CD4-positive, alpha-beta T cell treated with Interferon gamma for 1 hour (primary cell): ENCODE data around the gene TBC1D20.
"Not testable (repeated sequence)": the region's sequence is repeated elsewhere in the genome, so short reads cannot be mapped to it uniquely, and the experiment has no call there.

Experiments
- DNase-seq: peaks from one replicate; pipeline ENCODE4 v3.0.0-alpha.2; 2020

The TBC1D20 gene

DNA sequence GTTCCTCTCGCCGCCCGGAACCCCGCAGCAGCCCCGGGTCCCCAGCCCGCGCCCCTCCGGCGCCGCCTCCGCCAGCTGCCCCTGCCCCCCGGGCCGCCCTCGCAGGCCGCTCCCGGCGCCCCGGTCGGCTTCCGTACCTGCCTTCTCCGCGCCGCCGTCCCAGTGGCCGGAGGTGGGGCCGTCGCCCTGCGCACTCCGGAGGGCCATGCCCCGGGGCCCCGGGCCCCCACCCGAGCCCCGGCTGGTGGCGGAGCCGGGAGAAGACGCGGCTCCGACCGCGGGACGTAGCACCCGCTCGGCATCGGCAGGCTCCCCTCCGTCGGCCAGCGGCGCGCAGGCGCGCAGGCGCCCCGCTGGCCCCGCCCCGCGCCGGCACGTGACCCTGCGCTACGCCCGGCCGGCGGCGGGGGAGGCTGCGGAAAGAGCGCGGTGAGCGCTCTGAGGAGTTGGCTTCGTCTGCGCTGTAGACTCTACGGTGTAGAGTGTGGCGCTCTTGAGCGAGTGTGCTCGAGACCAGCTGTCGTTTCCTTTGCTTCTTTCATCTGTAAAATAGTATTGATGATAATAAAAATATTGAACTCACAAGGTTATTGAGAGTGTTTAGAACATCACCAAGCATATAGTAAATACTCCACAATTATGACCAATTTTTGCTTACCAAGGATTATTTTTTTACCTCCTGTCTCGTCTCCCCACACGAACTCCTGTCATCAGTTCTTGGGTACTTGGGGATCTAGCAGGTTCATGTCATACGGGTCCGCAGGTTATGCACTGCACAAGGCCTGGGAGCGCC lies at the start of gene TBC1D20:
Gene TBC1D20, minus strand, starts transcription at position 335 of the 793 bp plus-strand sequence. Its CDS starts 128 bp downstream, at position 207.
- peak; percentile 87 for DNase-seq

DNA sequence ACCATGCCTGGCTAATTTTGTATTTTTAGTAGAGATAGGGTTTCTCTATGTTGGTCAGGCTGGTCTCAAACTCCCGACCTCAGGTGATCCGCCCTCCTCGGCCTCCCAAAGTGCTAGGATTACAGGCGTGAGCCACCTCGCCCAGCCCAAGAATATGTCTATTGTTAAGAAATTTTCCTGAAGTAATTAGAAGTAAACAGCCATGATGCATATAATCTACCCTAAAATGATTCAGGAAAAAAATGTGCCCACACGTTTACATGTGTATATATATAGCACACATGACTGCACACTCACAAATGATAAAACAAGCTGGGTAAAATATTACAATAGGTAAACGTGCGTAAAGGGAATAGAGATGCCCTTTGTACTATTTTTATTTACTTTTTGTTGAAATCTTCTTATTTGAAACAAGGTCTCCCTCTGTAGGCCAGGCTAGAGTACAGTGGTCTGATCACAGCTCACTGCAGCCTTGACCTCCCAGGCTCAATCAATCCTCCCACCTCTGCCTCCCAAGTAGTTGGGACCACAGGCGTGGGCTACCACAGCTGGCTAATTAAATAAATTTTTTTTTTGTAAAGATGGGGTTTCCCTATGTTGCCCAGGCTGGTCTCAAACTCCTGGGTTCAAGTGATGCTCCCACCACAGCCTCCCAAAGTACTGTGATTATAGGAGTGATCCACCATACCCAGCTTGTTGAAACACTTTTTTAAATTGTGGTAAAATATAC lies 48.2 kb upstream of the TBC1D20 start:
- not testable (repeated sequence) for DNase-seq

- DNase-seq = not testable (repeated sequence)
Measured at GRCh38 chr20:508364-508787, 46.0 kb upstream of the TBC1D20 start.

- no peak for DNase-seq
Measured at GRCh38 chr20:507761-508332, 45.5 kb upstream of the TBC1D20 start.

DNA sequence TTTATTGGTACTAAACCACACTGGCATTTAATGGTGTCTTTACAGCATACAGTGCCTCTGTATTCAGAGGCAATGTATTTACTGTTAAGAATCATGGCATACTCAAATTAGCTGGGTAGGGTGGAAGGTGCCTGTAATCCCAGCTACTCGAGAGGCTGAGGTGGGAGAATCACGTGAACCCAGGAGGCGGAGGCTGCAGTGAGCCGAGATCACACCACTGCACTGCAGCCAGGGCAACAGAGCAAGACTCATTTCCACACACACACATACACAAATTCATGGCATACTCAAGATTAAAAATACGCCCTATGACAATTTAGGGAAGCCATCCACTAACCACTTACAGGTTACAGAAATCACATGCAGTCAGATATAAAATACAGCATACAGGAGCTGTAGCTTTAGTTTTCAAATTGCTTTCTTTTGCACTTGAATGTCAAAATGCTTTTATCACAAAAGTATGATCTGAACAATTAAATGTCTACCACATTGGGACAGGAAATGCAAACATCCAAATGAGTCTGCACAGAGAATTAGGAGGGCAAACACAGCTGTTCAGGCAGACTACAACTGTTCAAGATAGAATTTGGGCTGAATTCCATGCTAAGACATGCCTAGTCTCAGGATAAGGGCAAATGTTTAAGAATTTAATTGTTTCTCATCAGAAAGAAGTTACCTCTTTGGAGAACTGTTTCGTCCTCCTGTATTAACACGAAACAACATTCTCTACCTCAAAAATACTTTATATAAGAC lies 44.8 kb upstream of the TBC1D20 start:
- no peak for DNase-seq

- no peak for DNase-seq
Measured at GRCh38 chr20:504632-505075, 42.3 kb upstream of the TBC1D20 start.

DNA sequence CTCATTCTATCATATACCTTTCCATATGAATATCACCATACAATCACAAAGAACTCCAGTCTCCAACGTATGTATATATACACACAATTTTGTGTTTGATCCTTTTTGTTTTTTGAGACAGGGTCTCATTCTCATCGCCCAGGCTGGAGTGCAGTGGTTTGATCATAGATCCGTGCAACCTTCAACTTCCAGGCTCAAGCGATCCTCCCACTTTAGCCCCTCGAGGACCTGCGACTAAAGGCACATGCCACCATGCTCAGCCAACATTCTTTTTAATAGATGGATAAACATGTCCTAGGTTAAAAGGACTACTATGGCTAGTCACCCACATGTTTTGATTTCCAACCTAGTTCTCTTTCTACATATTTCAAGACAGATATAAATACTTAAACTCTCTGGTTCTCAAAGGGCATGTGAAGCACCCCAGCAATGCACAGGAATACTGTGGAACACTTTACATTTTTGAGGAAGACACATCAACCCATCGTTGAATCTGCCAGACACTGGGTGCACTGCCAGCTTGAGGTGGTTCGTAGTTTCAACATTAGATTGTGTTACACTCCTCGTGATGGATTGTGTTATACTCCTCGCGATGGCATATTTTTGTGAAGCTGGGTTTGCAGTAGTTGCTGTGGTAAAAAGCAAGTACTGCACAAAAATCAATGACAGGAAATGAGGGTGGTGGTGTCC lies 40.9 kb upstream of the TBC1D20 start:
- DNase-seq = no peak

GRCh38 chr20:497979-498378 lies 35.6 kb upstream of the TBC1D20 start:
- no peak for DNase-seq

DNA sequence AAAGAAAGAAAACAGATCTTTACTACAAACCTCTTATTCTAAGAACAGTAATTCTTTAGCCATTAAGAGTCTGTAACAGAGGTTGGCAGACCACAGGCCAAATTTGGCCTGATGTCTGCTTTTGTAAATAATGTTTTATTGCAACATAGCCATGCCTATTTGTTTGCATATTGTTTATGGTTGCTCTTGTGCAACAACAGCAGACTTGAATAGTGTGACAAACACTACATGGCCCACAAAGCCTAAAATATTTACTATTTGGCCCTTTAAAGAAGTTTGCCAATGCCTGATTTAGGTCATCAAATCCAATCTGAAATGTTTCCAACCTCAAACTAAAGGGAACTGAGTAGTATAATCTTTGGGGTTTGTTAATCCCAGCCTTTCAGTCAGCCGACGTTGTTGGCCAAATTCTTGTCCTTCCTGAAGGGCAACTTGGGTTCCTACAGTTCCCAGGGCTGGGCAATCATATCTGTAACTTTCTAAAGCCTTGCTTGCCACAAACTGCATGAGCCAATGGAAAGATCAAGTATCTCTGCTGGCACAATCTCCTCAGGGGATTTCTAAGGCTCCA lies 33.9 kb upstream of the TBC1D20 start:
- DNase-seq = no peak

GRCh38 chr20:492159-492558 lies 29.8 kb upstream of the TBC1D20 start:
- no peak for DNase-seq

DNA sequence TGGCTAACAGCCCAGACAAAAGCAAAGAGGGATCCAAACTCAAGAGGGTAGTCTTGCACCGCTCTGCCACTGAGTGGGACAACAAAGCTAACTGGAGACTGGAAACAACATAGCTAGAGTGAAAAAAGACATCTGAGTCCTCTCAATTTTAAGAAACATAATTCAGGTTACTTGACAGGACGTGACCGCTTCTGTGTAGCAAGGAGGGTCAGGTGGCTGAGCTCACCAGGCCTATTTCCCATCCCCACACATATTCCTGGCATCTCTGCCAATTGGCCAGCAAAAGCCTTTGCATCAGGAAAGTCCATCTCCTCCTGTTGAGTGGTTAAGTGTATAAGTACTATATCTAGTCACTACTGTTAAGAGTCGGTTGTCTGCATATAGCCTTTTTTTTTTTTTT lies 25.3 kb upstream of the TBC1D20 start:
- no peak for DNase-seq

DNA sequence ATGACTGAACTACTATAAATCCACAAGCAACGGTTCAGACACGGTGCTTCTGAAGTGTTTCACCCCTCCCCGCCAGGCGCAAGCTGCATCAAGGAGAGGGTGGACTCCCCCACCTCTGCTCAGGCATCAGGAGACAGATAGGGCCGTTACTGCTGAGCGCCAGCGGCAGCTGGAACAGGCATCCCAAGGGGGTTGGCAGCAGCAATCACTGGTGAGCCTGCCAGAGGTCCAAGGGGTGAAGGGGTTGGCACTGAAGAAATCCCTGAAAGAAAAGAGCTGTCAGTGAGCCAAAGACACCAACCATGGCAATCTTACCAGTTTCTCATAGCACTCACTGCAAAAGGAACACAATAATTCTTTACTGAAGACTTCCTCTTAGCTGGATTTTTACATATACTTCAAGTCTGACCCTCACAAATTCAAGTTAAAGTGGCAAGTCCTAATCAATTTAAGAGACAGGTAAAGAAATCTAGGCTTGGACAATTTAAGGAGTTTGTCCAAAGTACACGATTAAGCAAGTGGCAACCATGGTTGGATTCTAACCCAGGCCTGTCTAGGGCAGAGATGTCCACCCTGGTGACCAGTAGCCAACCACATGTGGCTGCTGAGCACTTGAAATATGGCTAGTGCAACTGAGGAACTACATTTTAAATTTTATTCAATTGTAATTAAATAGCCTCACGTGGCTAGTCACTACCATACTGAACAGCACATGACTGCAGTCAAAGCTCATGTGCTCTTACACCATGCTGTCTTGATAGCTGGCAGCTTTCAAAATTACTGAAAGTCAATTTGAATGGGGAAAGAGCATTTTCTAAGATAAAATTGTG lies 21.7 kb upstream of the TBC1D20 start:
- DNase-seq = no peak

GRCh38 chr20:481167-481566 lies 18.8 kb upstream of the TBC1D20 start:
- DNase-seq = no peak

DNA sequence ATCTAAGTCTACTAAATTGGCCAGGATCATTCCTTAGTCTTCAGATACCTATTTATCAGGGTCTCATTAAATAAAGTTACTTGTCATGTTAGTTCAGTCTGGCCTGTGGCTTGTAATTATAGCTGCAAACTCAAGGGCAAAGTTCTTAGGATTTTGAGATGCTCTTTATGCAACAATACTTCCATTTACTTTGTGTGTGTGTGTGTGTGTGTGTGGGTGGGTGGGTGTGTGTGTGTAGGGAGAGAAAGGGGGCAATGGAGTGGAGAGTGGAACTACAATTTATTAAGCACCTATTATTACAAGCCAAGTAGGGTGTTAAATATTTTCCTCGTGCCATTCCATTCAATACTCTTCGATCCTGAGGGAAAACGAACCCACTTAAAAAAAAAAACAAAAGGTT lies 17.7 kb upstream of the TBC1D20 start:
- DNase-seq = no peak

DNA sequence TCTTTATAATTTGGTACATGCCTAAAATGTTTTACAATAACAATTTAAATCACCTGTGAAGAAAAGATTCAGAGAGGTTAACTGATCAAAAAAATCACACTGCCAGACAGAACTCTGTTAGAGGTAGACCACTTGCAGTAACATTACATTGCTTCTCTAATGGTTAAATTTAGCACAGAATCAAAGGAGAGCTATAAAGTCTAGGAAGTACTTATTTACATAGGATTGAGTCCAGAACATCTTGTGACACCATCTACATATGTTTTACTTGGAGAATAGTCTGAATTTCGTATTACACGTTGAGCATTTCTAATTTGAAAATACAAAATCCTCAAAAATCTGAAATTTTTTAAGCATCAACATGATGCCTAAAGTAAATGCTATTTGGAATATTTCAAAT lies 17.2 kb upstream of the TBC1D20 start:
- DNase-seq = no peak

- DNase-seq = no peak
Measured at GRCh38 chr20:478949-479429, 16.7 kb upstream of the TBC1D20 start.

DNA sequence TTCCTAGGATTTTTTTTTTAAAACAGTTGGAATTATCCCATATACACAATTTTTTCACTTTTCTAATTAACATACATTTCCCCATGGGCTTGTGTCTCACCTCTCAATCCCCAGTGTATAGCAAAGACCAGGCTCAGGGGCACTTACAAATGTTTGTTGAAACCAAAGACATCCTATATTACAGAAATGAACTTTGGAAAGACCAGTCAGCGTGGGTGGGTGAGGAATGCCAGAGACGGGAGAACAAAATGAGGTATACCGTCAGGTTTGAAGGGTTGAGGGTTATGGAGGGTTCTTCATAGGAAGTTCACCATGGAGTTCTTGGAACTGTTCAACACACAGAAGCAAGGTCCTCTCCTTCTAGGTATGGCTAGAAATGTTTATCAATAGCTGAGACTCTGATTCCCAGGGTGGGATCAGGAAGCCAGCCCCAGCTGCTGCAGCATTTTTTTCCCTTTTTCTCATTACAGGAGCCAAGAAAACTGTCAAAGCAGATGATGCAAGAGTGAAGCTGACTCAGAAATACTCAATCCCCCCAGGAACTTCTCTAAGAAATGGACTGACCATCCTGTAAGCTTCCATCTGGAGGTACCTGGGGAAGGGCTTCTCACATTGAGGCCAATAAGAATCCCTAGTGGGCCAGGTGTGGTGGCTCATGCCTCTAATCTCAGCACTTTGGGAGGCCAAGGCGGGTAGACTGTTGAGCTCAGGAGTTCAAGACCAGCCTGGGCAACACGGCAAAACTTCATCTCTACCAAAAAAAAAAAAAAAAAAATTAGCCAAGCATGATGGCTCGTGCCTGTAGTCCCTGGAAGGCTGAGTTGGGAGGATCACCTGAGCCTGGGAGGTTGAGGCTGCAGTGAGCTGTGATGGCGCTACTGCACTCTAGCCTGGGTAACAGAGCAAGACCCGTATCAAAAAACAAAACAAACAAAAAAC lies 15.9 kb upstream of the TBC1D20 start:
- no peak for DNase-seq

DNA sequence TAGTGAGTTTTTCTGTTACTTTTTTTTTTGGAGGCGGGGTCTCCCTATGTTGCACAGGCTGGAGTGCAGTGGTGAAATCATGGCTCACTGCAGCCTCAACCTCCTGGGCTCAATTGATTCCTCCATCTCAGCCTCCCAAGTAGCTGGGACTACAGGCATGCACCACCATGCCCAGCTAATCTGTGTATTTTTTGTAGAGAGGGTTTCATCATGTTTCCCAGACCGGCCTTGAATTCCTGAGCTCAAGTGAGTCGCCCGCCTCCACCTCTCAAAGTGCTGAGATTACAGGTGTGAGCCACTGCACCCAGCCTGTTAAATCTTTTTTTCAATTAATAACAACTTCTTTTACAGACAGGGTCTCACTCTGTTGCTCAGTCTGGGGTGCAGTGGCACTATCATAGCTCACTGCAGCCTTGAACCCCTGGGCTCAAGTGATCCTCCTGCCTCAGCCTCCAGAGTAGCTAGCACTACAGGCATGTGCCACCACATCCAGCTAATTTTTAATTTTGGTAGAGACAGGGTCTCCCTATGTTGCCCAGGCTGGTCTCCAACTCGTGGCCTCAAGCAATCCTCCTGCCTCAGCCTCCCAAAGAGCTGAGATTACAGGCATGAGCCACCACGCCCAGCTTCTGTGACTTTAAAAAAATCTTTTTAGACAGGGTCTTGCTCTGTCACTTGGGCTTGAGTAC lies 14.4 kb upstream of the TBC1D20 start:
- not testable (repeated sequence) for DNase-seq
